Mononuclear cell (primary cell): Measurements from ENCODE around the gene VCP. TPM values are rescaled to one million over a fixed set of nuclear protein-coding genes. Genes with fewer than 3 reads are reported as not detected.

Experiments used
- H3K27me3 ChIP-seq: 2 replicates; pipeline ENCODE4 v1.6.0; 2011; ENCODE audit warnings: low read length, control low read depth; ENCODE audit not compliant: insufficient read depth
- H3K4me1 ChIP-seq: 2 replicates; pipeline ENCODE4 v1.5.1; 2011; ENCODE audit warnings: mild to moderate bottlenecking, low read length, control low read depth; ENCODE audit not compliant: insufficient read depth
- H3K4me3 ChIP-seq: 2 replicates; pipeline ENCODE4 v1.5.1; 2011; ENCODE audit warnings: mild to moderate bottlenecking, low read length, moderate library complexity
- H3K9me3 ChIP-seq: 2 replicates; pipeline ENCODE4 v1.5.1; 2011; ENCODE audit warnings: low read depth, mild to moderate bottlenecking, control low read depth, low read length
- total RNA-seq: library from RNA; depleted of rRNA; stranded (reverse); fragments of >200 nt; gene quantifications from one replicate; pipeline ENCODE4 v1.2.3, GENCODE V29; 2012

VCP gene
- total RNA-seq, 1 donor, result 166 TPM

DNA sequence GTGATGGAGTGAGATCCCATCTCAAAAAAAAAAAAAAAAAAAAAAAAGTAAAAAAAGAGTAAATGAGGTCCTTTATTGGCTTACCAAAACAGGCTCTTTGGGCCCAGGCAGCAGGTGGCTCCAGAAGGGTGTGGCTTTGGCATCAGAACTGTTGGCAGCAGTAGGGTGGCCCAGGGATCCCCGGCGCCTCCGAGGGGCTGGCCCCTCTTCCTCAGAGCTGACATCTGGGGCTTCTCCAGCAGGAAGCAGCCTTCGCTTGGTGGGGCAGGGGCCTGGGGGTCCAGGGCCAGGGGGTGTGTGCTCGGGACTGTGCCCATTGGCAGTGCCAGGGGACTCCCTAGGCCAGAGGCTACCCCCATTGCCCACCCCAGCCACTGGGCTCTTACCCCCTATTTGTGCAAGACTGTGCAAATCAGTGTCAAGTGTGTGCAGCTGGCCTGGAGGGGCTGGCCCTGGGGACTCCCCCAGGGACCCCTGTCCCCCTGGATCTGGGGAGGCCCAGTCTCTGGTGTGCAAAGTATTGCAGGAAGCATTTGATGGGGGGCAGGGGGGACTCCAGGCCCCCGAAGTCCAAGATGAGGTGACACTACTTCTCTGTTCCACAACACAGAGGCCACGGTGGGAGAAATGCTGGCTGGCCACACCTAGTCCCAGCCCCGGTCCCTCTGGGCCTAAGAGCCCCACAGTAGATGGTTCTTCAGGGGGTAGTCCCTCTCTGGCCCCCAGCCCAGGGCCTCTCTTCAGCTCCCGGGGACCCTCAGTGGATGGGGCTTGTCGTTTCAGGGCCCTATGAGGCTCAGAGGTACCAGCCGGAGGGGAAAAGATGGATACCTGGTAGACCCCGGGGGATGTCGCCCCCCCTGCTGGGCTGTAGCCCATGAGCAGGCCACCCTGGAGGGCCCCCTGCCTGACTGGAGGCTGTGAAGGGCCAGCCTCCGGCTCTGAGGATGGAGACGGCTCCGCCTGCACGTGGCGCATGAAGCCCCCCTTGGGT is 35.2 kb upstream of the VCP start:
- Histone ChIP-seq H3K4me1 (peaks cover 45% of the 10 kb centered on the region), H3K4me3 (no peak overlapping the region), H3K9me3 (no peaks in the 10 kb centered on the region), H3K27me3 (no peaks in the 10 kb centered on the region)

GRCh38 chr9:35106343-35106730 is 33.9 kb upstream of the VCP start:
- Histone ChIP-seq H3K4me3 (no peak overlapping the region), H3K27me3 (no peaks in the 10 kb centered on the region), H3K9me3 (no peaks in the 10 kb centered on the region), H3K4me1 (peaks cover 47% of the 10 kb centered on the region)

- Histone ChIP-seq H3K9me3 (no peaks in the 10 kb centered on the region), H3K4me1 (peaks cover 42% of the 10 kb centered on the region), H3K4me3 (no peak overlapping the region), H3K27me3 (no peaks in the 10 kb centered on the region)
These were observed 33.3 kb upstream of the VCP start for GRCh38 chr9:35105571-35106342.

DNA sequence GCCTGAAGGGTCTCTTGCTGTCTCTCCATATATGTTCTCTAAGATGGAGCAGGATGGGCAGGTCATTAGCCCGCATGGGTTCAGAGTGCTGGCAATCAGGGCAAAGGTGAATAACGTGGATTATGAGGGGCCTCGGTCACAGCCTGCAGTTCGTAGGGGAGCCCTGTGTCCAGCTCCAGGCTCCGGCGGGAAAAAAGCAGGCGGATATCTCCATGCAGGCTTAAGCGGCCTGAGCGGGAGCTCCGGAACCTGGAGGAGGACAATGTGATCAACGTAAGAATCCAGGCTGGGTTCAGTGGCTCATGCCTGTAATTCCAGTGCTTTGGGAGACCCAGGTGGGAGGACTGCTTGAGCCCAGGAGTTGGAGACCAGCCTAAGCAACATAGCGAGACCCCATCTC is 32.7 kb upstream of the VCP start:
- no peaks in the 10 kb centered on the region for H3K9me3 ChIP-seq
- H3K4me3 ChIP-seq, result no peak overlapping the region
- no peaks in the 10 kb centered on the region for H3K27me3 ChIP-seq
- H3K4me1 ChIP-seq, result peaks cover 36% of the 10 kb centered on the region

- no peaks in the 10 kb centered on the region for H3K9me3 ChIP-seq
- no peaks in the 10 kb centered on the region for H3K27me3 ChIP-seq
- peaks cover 31% of the 10 kb centered on the region for H3K4me1 ChIP-seq
- no peak overlapping the region for H3K4me3 ChIP-seq
These were observed 32.2 kb upstream of the VCP start for GRCh38 chr9:35104586-35104985.

GRCh38 chr9:35103660-35104191 is 31.3 kb upstream of the VCP start:
- Histone ChIP-seq H3K4me1 (peaks cover 24% of the 10 kb centered on the region), H3K4me3 (peak overlapping the region; percentile 79), H3K27me3 (no peaks in the 10 kb centered on the region), H3K9me3 (no peaks in the 10 kb centered on the region)

GRCh38 chr9:35102769-35103659 is 30.6 kb upstream of the VCP start, which contains the start of gene STOML2:
TSS of gene STOML2 (minus strand) at chr9:35103131. CDS start at chr9:35103094, 37 bp downstream.
- Histone ChIP-seq H3K4me1 (peaks cover 24% of the 10 kb centered on the region), H3K4me3 (peak within 1 kb of the TSS; percentile 79), H3K27me3 (no peaks in the 10 kb centered on the region), H3K9me3 (no peaks in the 10 kb centered on the region)

GRCh38 chr9:35102465-35102768 is 30.0 kb upstream of the VCP start:
- H3K4me3 ChIP-seq, result peak overlapping the region; percentile 79
- H3K27me3 ChIP-seq, result no peaks in the 10 kb centered on the region
- H3K9me3 ChIP-seq, result no peaks in the 10 kb centered on the region
- H3K4me1 ChIP-seq, result peaks cover 24% of the 10 kb centered on the region

GRCh38 chr9:35097573-35097972 is 25.1 kb upstream of the VCP start:
- Histone ChIP-seq H3K4me1 (peaks cover 29% of the 10 kb centered on the region), H3K4me3 (no peak overlapping the region), H3K27me3 (no peaks in the 10 kb centered on the region), H3K9me3 (no peaks in the 10 kb centered on the region)

- no peaks in the 10 kb centered on the region for H3K27me3 ChIP-seq
- H3K4me1 ChIP-seq, result peaks cover 17% of the 10 kb centered on the region
- no peaks in the 10 kb centered on the region for H3K9me3 ChIP-seq
- peak within 1 kb of the TSS; percentile 98 for H3K4me3 ChIP-seq
These were observed 23.8 kb upstream of the VCP start, which contains the start of gene PIGO for GRCh38 chr9:35096035-35096849. TSS of gene PIGO (minus strand) at chr9:35096591. CDS start at chr9:35095565, 1,026 bp downstream.

GRCh38 chr9:35091536-35091935 is 19.1 kb upstream of the VCP start:
- H3K27me3 ChIP-seq, result no peaks in the 10 kb centered on the region
- H3K9me3 ChIP-seq, result no peaks in the 10 kb centered on the region
- H3K4me3 ChIP-seq, result no peak overlapping the region
- peaks cover 13% of the 10 kb centered on the region for H3K4me1 ChIP-seq

- Histone ChIP-seq H3K4me3 (no peak overlapping the region), H3K27me3 (no peaks in the 10 kb centered on the region), H3K4me1 (no peaks in the 10 kb centered on the region), H3K9me3 (no peaks in the 10 kb centered on the region)
These were observed 17.0 kb upstream of the VCP start for GRCh38 chr9:35089434-35089833.

DNA sequence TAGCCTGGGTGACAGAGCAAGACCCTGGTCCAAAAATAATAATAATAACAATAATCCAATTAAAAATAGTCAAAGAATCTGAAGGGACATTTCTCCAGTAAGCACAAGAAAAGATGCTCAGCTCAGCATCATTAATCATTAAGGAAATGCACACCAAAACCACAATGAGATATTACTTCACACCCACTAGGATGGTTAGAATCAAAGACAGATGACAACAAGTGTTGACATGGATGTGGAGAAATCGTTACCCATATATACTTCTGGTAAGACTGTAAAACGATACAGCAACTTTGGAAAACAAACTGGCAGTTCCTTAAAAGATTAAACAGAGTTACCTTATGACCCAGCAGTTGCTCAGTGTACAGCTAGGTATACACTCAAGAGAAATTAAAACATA is 12.7 kb upstream of the VCP start:
- Histone ChIP-seq H3K9me3 (no peaks in the 10 kb centered on the region), H3K4me1 (peaks cover 8% of the 10 kb centered on the region), H3K4me3 (no peak overlapping the region), H3K27me3 (no peaks in the 10 kb centered on the region)
